Right lobe of liver (tissue), 6 donors: ENCODE results near the gene GCK. TPM values are rescaled to one million over a fixed set of nuclear protein-coding genes. Genes with fewer than 3 reads are reported as not detected.

Experiments used
- ATAC-seq, 4 donors: fragments of 200-7000 bp; cut with Tn5 transposase; one replicate each; pipeline ENCODE4 v1.9.1; 2020; ENCODE audit warnings: mild to moderate bottlenecking in 4 of 4, moderate library complexity in 4 of 4
- DNase-seq, 3 donors: peaks; one replicate each; pipeline ENCODE4 v3.0.0-alpha.2; 2020
- H3K27ac ChIP-seq, 3 donors: fragments of 200-600 bp; one replicate each; pipeline ENCODE4 v1.8.0; 2022
- H3K27me3 ChIP-seq, 2 donors: fragments of 200-600 bp; one replicate each; pipeline ENCODE4 v1.8.0; 2022
- H3K36me3 ChIP-seq, 4 donors: fragments of 200-600 bp; sonication (generic) in 1 of 4; one replicate each; pipeline versions ENCODE4 v1.5.1 to v1.8.0; 2017 to 2022; ENCODE audit warnings: control low read depth in 1 of 4
- H3K4me1 ChIP-seq, 4 donors: fragments of 200-600 bp; sonication (generic) in 1 of 4; one replicate each; pipeline versions ENCODE4 v1.5.1 to v1.8.0; 2017 to 2022; ENCODE audit warnings: control low read depth in 1 of 4
- H3K4me3 ChIP-seq, 3 donors: fragments of 200-600 bp; one replicate each; pipeline ENCODE4 v1.8.0; 2022
- H3K9me3 ChIP-seq, 4 donors: fragments of 200-600 bp; sonication (generic) in 1 of 4; one replicate each; pipeline versions ENCODE4 v1.5.1 to v1.8.0; 2017 to 2022; ENCODE audit warnings: control low read depth in 1 of 4
- POLR2A ChIP-seq: fragments of 450-650 bp; IDR thresholded peaks from one replicate; pipeline ENCODE4 v1.6.1; 2017; ENCODE audit warnings: antibody characterized with exemption, mild to moderate bottlenecking
- WGBS: methylation state at CpG from one replicate; pipeline ENCODE4 v1.1.6; 2018; ENCODE audit warnings: low coverage, low lambda C conversion rate; ENCODE audit not compliant: insufficient coverage; ENCODE audit errors: missing lambda C conversion rate; 5-methylcytosine and 5-hydroxymethylcytosine counted together
- intact Hi-C, 2 donors: fragments of 100-400 bp; cut with DNase I; formaldehyde crosslinking; loops; one replicate each; pipeline versions ENCODE4 v1.11.2 to v1.14.1; 2022
- total RNA-seq, 6 experiments: library from RNA; depleted of rRNA in 2 of 6; stranded (reverse); fragments of >200 nt in 2 of 6; fragmentation: NEBNext Ultra II Directional in 3 of 6; extraction: Animal tissue kit (Norgen Biotek cat#: 25700) in 3 of 6; gene quantifications; one replicate each; pipeline versions ENCODE4 v1.1.0 to v1.2.4, GENCODE V29; 2016 to 2023
- TF ChIP-seq, protein P1 (sequence below), 4 donors: fragments of 200-600 bp in 3 of 4; fragments of 450-650 bp in 1 of 4; IDR thresholded peaks; one replicate each; pipeline versions ENCODE4 v1.5.1 to v1.8.0; 2016 to 2022; ENCODE audit warnings: antibody characterized with exemption in 4 of 4, mild to moderate bottlenecking in 2 of 4
- donor health status: DM: no; HTN: yes; CAD: no.
- donor health status: DM: no; HTN: no; CAD: no.
- donor health status: DM: no; HTN: no; CAD: no.
- donor health status: DM: no; HTN: yes; CAD: no.
- donor health status: DM: no; HTN: yes; CAD: no.

Gene GCK
- total RNA-seq, 6 experiments from 2014 or later: 0.50 to 5.9 (median 2.0) TPM

DNA sequence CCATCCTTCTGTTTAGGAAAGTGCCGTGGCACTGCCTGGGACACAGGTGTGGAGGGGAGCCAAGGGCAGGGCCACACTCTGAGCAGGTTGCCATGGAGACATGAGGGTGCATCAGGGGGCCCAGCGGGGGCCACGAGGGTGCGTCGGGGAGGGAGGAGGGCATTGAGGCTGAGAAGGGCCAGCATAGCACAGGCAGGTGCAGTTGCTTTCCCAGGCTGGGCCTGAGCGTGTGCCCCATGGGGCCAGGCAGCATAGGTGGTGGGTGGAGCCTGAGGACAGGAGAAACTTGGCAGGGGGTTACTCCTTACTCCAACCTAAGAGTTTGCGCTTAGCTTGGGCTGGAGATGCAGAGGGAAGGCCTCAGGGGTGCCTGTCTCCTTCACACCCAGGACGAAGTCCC lies 26.8 kb upstream of the GCK start:
- DNase-seq (no peak), ATAC-seq (peak in 1 of 4 donors; percentile 5)
- Histone ChIP-seq H3K27ac (no peak overlapping the region), H3K27me3 (no peaks in the 10 kb centered on the region), H3K36me3 (peaks cover 0 to 16% (median 6%) of the 10 kb centered on the region in 4 donors), H3K9me3 (no peaks in the 10 kb centered on the region), H3K4me3 (no peak overlapping the region), H3K4me1 (no peaks in the 10 kb centered on the region)
- intact Hi-C loops: no loop called here
- TF ChIP-seq, protein P1, sequence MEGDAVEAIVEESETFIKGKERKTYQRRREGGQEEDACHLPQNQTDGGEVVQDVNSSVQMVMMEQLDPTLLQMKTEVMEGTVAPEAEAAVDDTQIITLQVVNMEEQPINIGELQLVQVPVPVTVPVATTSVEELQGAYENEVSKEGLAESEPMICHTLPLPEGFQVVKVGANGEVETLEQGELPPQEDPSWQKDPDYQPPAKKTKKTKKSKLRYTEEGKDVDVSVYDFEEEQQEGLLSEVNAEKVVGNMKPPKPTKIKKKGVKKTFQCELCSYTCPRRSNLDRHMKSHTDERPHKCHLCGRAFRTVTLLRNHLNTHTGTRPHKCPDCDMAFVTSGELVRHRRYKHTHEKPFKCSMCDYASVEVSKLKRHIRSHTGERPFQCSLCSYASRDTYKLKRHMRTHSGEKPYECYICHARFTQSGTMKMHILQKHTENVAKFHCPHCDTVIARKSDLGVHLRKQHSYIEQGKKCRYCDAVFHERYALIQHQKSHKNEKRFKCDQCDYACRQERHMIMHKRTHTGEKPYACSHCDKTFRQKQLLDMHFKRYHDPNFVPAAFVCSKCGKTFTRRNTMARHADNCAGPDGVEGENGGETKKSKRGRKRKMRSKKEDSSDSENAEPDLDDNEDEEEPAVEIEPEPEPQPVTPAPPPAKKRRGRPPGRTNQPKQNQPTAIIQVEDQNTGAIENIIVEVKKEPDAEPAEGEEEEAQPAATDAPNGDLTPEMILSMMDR (IDR thresholded peaks at IDR 0.05): no peak
- TF ChIP-seq POLR2A: no peak
- WGBS: 36% methylated on average over 2 of the region's 8 CpGs

DNA sequence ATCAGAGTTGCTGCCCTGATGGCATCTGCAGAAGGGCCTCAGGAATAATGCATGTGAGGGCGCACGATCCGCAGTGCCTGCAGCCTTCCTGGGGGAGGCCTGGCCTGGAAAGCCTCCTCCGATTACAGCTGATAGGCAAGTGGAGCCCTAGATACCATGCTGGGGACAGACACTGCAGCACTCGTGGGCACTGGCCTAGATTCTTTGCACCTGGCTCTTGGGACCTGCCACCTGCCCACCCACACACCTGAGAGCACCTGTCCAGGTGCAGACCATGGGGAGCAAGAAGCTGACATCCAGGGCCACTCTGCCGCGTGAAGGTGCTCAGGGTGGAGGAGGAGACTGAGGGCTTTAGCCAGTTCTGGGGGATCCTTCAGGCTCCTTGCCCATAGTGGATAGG lies 26.3 kb upstream of the GCK start:
- Histone ChIP-seq H3K27ac (no peak overlapping the region), H3K27me3 (no peaks in the 10 kb centered on the region), H3K4me1 (no peaks in the 10 kb centered on the region), H3K36me3 (peaks cover 0 to 21% (median 10%) of the 10 kb centered on the region in 4 donors), H3K9me3 (no peaks in the 10 kb centered on the region), H3K4me3 (no peak overlapping the region)
- no CpG with 5 or more reads among the region's 7 CpGs for WGBS
- DNase-seq: no peak
- intact Hi-C loops: no loop called here
- TF ChIP-seq POLR2A: no peak
- TF ChIP-seq, protein P1 (IDR thresholded peaks at IDR 0.05): no peak
- ATAC-seq: no peak

DNA sequence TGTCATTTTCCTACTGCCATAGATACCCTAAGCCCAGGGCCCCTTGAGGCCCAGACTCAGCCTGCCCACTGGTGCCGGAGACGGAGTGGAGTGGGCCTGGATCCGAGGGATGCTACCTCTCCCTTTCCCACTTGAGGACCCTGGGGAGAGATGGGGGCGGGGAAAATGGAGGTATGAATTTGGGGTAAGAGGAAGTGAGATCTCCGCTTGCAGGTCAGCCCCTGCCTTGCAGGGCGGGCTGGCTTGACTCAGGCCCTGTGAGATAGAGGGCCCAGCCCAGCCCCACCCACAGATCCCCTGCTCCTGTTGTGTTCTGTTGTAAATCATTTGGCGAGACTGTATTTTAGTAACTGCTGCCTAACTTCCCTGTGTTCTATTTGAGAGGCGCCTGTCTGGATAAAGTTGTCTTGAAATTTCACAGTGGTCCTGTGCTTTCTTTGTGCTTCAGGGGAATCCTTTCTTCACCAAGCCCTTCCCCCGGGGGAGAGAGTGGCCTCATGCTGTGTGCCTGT lies 24.7 kb upstream of the GCK start:
- ATAC-seq (no peak), DNase-seq (no peak)
- no peaks in the 10 kb centered on the region for H3K4me1 ChIP-seq
- no peaks in the 10 kb centered on the region for H3K27me3 ChIP-seq
- peaks cover 0 to 36% (median 21%) of the 10 kb centered on the region in 4 donors for H3K36me3 ChIP-seq
- 67% methylated on average over 4 of the region's 9 CpGs for WGBS
- no peak overlapping the region for H3K4me3 ChIP-seq
- H3K9me3 ChIP-seq: no peaks in the 10 kb centered on the region
- no peak for TF ChIP-seq POLR2A
- TF ChIP-seq, protein P1 (IDR thresholded peaks at IDR 0.05): no peak
- no peak overlapping the region for H3K27ac ChIP-seq
- intact Hi-C loops: no loop called here

DNA sequence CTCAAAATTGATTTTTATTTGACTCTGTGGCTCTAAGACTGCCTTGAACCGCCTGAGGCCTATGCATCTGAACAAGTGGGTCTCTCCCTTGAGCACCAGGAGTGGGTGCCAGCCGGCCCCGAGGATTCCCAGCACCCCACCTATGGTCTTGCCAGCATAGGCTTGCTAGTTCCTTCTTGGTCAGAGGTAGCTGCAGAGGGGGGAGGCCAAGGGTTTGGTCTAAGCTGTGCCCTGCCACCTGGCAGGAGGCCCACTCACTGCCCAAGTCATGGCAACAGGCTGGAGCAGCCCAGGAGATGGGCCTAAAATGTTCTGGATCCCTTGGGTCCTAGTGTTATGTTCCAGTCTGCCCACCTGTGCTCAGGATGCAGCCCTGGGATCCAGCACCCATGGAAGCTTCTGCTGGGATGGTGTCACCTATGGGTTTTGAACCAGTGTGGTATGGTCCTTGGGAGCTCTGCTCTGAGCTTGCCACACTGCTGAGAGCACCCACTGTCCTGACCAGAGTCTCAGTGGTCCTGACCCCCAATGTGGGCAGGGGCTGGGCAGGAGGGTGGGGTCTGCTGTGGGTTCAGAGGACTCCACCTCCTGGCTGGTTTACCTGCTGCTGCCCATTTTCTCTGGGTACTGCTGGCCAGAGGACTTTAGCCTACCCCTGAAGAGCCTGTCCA lies 24.1 kb upstream of the GCK start:
- Histone ChIP-seq H3K36me3 (peaks cover 4 to 41% (median 24%) of the 10 kb centered on the region in 4 donors), H3K4me1 (no peaks in the 10 kb centered on the region), H3K27ac (no peak overlapping the region), H3K9me3 (no peaks in the 10 kb centered on the region), H3K4me3 (no peak overlapping the region), H3K27me3 (no peaks in the 10 kb centered on the region)
- DNase-seq (no peak), ATAC-seq (peak in 1 of 4 donors; percentile 2)
- TF ChIP-seq, protein P1 (IDR thresholded peaks at IDR 0.05): no peak
- TF ChIP-seq POLR2A: no peak
- intact Hi-C loops: no loop called here
- WGBS: no CpG with 5 or more reads among the region's 3 CpGs
